Heart left ventricle (tissue), 16 donors: ENCODE results near the gene STX16. TPM values are rescaled to one million over a fixed set of nuclear protein-coding genes. Genes with fewer than 3 reads are reported as not detected.

ENCODE experiments used
- ATAC-seq, 4 donors: fragments of 200-7000 bp; cut with Tn5 transposase; one replicate each; pipeline ENCODE4 v1.9.1; 2020 to 2022; ENCODE audit warnings: moderate library complexity in 4 of 4, mild to moderate bottlenecking in 3 of 4, moderate number of reproducible peaks in 1 of 4
- DNase-seq, 5 donors: peaks; one replicate each; pipeline ENCODE4 v3.0.0-alpha.2; 2020
- H3K27ac ChIP-seq, 12 donors: fragments of 200-600 bp; sonication (generic) in 4 of 12; one replicate each; pipeline versions ENCODE4 v1.5.0 to v1.8.0; 2016 to 2022; ENCODE audit warnings: mild to moderate bottlenecking in 2 of 12
- H3K27me3 ChIP-seq, 9 donors: fragments of 200-600 bp; sonication (generic) in 2 of 9; one replicate each; pipeline versions ENCODE4 v1.5.1 to v1.8.0; 2016 to 2022; ENCODE audit warnings: mild to moderate bottlenecking in 3 of 9
- H3K36me3 ChIP-seq, 9 donors: fragments of 200-600 bp; sonication (generic) in 2 of 9; one replicate each; pipeline versions ENCODE4 v1.5.0 to v1.8.0; 2018 to 2022; ENCODE audit warnings: mild to moderate bottlenecking in 2 of 9
- H3K4me1 ChIP-seq, 12 donors: fragments of 200-600 bp; sonication (generic) in 4 of 12; one replicate each; pipeline versions ENCODE4 v1.5.0 to v1.8.0; 2016 to 2022; ENCODE audit warnings: mild to moderate bottlenecking in 3 of 12
- H3K4me3 ChIP-seq, 12 donors: fragments of 200-600 bp; sonication (generic) in 4 of 12; one replicate each; pipeline versions ENCODE4 v1.5.0 to v1.8.0; 2017 to 2022; ENCODE audit warnings: mild to moderate bottlenecking in 9 of 12, moderate library complexity in 4 of 12
- H3K9me3 ChIP-seq, 12 donors: fragments of 200-600 bp; sonication (generic) in 4 of 12; one replicate each; pipeline versions ENCODE4 v1.5.0 to v1.8.0; 2016 to 2022; ENCODE audit warnings: mild to moderate bottlenecking in 1 of 12
- CTCF ChIP-seq, 12 donors: fragments of 200-600 bp; sonication (generic) in 4 of 12; IDR thresholded peaks; one replicate each; pipeline versions ENCODE4 v1.5.0 to v1.8.0; 2018 to 2022; ENCODE audit warnings: antibody characterized with exemption in 12 of 12, mild to moderate bottlenecking in 5 of 12
- POLR2A ChIP-seq, 2 donors: fragments of 450-650 bp; IDR thresholded peaks; one replicate each; pipeline ENCODE4 v1.6.1; 2017; ENCODE audit warnings: antibody characterized with exemption in 2 of 2, mild to moderate bottlenecking in 2 of 2, moderate library complexity in 2 of 2
- WGBS, 4 donors: extraction: QIAGEN DNeasy Blood & Tissue Kit in 2 of 4; methylation state at CpG; one replicate each; pipeline versions ENCODE4 v1.1.5 to v1.1.7; 2013 to 2018; 5-methylcytosine and 5-hydroxymethylcytosine counted together
- intact Hi-C, 10 donors: fragments of 100-400 bp; cut with DNase I; formaldehyde crosslinking; loops; one replicate each; pipeline versions ENCODE4 v1.11.1 to v1.14.2; 2022
- polyA plus RNA-seq, 2 donors: library from polyadenylated mRNA; stranded (reverse); fragments of 200-250 nt; gene quantifications; one replicate each; pipeline ENCODE4 v1.2.3, GENCODE V29; 2013
- total RNA-seq, 9 donors: library from RNA; depleted of rRNA in 2 of 9; stranded (reverse); fragments of >200 nt in 2 of 9; fragmentation: NEBNext Ultra II Directional in 3 of 9; extraction: Animal tissue kit (Norgen Biotek cat#: 25700) in 3 of 9; gene quantifications; one replicate each; pipeline versions ENCODE4 v1.1.0 to v1.2.4, GENCODE V29; 2016 to 2023
- donor health status: ischemic (EF 13 %, LVEDD 7.1; RV severe dilation, severe dysfunction).
- donor health status: healthy with polysubstance abuse.
- donor health status: DM: no; HTN: yes; CAD: no.
- donor health status: DM: no; HTN: no; CAD: no.
- donor health status: ischemic (EF 25% LVEDD 6.9; RV normal size, moderate dysfunction).
- donor health status: ischemic (EF 25% LVEDD 5.7; RV mildly dilated, moderate dysfunction).
- donor health status: healthy.
- donor health status: DM: yes; HTN: yes; CAD: no.
- donor health status: ischemic (EF 35%, LVEDD 5.7; RV mildly dilated, moderate dysfunction).
- donor health status: nonischemic (EF 11% LVEDD 7.7; RV severe dilation, severe dysfunction).
- donor health status: DM: yes; HTN: yes; CAD: no.
- donor health status: PGD.
- donor health status: ischemic (EF 29% LVEDD 5.4; RV normal size, mild dysfunction).
- donor health status: nonischemic (EF 23%, LVEDD 6.1; RV moderate dilation, normal function).

STX16 gene
- total and polyA plus RNA-seq, 11 donors = 14.6 to 38.9 (median 25.6) TPM

- intact Hi-C loops = loop anchor here (5.0 to 10.0 kb wide), 9 partner anchors 38 to 417 kb away; partner anchors contain the start of genes NPEPL1 (in 6 of the 10), GNAS (in 2 of the 10), GNAS-AS1 (in 2 of the 10) and VAPB (in 2 of the 10)
- peaks cover 3 to 76% (median 62%) of the 10 kb centered on the region in 12 donors for H3K4me1 ChIP-seq
- 83 to 86% (median 85%) methylated on average over 4 of the region's 4 CpGs for WGBS, 4 donors
Observed at GRCh38 chr20:58654337-58654736, 3.3 kb downstream of the STX16 start.

GRCh38 chr20:58655328-58656107, 4.4 kb downstream of the STX16 start:
- Histone ChIP-seq H3K27me3 (no peaks in the 10 kb centered on the region), H3K4me1 (peaks cover 3 to 79% (median 61%) of the 10 kb centered on the region in 12 donors), H3K27ac (no peak overlapping the region), H3K36me3 (peaks cover 0 to 7% (median 0%) of the 10 kb centered on the region in 9 donors), H3K9me3 (no peaks in the 10 kb centered on the region), H3K4me3 (no peak overlapping the region)
- WGBS, 4 donors = 58 to 62% (median 60%) methylated on average over 6 of the region's 6 CpGs
- intact Hi-C loops = loop anchor here in 2 of 10 donors (10.0 kb wide), 2 partner anchors 189 to 351 kb away; partner anchors contain the start of gene RAB22A (in 1 of the 2)
- DNase-seq (no peak), ATAC-seq (no peak)
- TF ChIP-seq CTCF (IDR thresholded peaks at IDR 0.05) = no peak
- no peak for TF ChIP-seq POLR2A (IDR thresholded peaks at IDR 0.05)

More at GRCh38 chr20:58654337-58654736, 3.3 kb downstream of the STX16 start:
- Histone ChIP-seq H3K9me3 (no peaks in the 10 kb centered on the region), H3K27me3 (no peaks in the 10 kb centered on the region), H3K36me3 (peaks cover 0 to 7% (median 0%) of the 10 kb centered on the region in 9 donors), H3K4me3 (no peak overlapping the region), H3K27ac (no peak overlapping the region)
- TF ChIP-seq CTCF (IDR thresholded peaks at IDR 0.05) = no peak
- TF ChIP-seq POLR2A (IDR thresholded peaks at IDR 0.05) = no peak
- ATAC-seq (no peak), DNase-seq (no peak)

- H3K27me3 ChIP-seq = no peaks in the 10 kb centered on the region
- H3K36me3 ChIP-seq = peaks cover 0 to 17% (median 9%) of the 10 kb centered on the region in 9 donors
- peak overlapping the region in 2 of 12 donors; percentile 10 to 18 for H3K27ac ChIP-seq
- DNase-seq (no peak), ATAC-seq (no peak)
- intact Hi-C loops = loop anchor here in 2 of 10 donors (10.0 kb wide), 2 partner anchors 188 to 352 kb away; partner anchors contain the start of gene RAB22A (in 1 of the 2)
- no peaks in the 10 kb centered on the region for H3K9me3 ChIP-seq
- WGBS, 4 donors = 23 to 31% (median 28%) methylated on average over 2 of the region's 2 CpGs
- TF ChIP-seq CTCF (IDR thresholded peaks at IDR 0.05) = no peak
- TF ChIP-seq POLR2A (IDR thresholded peaks at IDR 0.05) = no peak
- peaks cover 3 to 91% (median 69%) of the 10 kb centered on the region in 12 donors for H3K4me1 ChIP-seq
- H3K4me3 ChIP-seq = no peak overlapping the region
Observed at GRCh38 chr20:58656831-58657230, 5.7 kb downstream of the STX16 start.

GRCh38 chr20:58657262-58657661, 6.2 kb downstream of the STX16 start:
- Histone ChIP-seq H3K4me1 (peaks cover 3 to 94% (median 72%) of the 10 kb centered on the region in 12 donors), H3K4me3 (no peak overlapping the region), H3K27ac (peak overlapping the region in 2 of 12 donors; percentile 10 to 18), H3K27me3 (no peaks in the 10 kb centered on the region), H3K36me3 (peaks cover 0 to 22% (median 12%) of the 10 kb centered on the region in 9 donors), H3K9me3 (no peaks in the 10 kb centered on the region)
- DNase-seq (no peak), ATAC-seq (no peak)
- 43 to 57% (median 44%) methylated on average over 2 of the region's 2 CpGs for WGBS, 4 donors
- TF ChIP-seq CTCF (IDR thresholded peaks at IDR 0.05) = no peak
- intact Hi-C loops = loop anchor here in 2 of 10 donors (10.0 kb wide), 2 partner anchors 188 to 352 kb away; partner anchors contain the start of gene RAB22A (in 1 of the 2)
